Measurements from ENCODE around the gene MYH7. TPM values are rescaled to one million over a fixed set of nuclear protein-coding genes. Genes with fewer than 3 reads are reported as not detected.

MYH7 gene
- total RNA-seq, 4 donors from 2014 or later, result 1,360 to 5,274 (median 3,359) TPM

- H3K36me3 ChIP-seq, result peaks cover 0 to 15% of the 10 kb centered on the region in 2 donors
- H3K4me3 ChIP-seq, result no peak overlapping the region
- H3K9me3 ChIP-seq, result no peaks in the 10 kb centered on the region
- no peaks in the 10 kb centered on the region for H3K27me3 ChIP-seq
- in situ Hi-C loops (cut with MboI; ENCODE audit: low sequenced_read_pairs in 4 of 4) (loop anchor here in 3 of 4 donors (5.0 to 10.0 kb wide), 3 partner anchors 47 to 117 kb away; no protein-coding TSS in a partner anchor), intact Hi-C loops (cut with DNase I; ENCODE audit: low total_unique reads) (no loop called here)
- DNase-seq (peak in 1 of 2 donors; percentile 21), ATAC-seq (no peak)
- H3K4me1 ChIP-seq, result no peaks in the 10 kb centered on the region
- H3K27ac ChIP-seq, result no peak overlapping the region
- TF ChIP-seq POLR2A (IDR thresholded peaks at IDR 0.05), result no peak
- no peak for TF ChIP-seq CTCF (IDR thresholded peaks at IDR 0.05 in 4 of 5, conservative IDR thresholded peaks at IDR 0.05 in 1 of 5)
Observed at GRCh38 chr14:23382276-23382675, 53.2 kb downstream of the MYH7 start.

DNA sequence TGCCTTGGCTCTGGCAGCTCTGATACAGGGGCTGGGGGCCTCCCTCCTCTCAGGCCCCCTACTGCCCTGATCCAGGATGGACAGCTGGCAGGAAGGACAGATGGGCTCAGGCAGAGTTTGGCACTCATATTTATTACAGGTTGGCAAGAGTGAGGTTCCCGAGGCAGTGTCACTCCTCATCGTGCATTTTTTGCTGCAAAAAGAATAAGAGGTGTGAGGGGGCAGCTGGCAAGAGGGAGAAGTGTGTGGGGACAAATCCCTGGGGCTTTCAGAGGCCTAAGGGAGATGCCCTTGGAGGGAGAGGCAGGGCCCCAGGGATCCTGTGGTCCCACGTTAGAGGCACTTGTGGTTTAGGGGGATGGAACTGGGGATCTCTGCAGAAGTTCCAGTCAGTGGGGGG is 53.6 kb downstream of the MYH7 start:
- no peaks in the 10 kb centered on the region for H3K4me1 ChIP-seq
- DNase-seq, result no peak
- H3K9me3 ChIP-seq, result no peaks in the 10 kb centered on the region
- H3K27me3 ChIP-seq, result no peaks in the 10 kb centered on the region
- peaks cover 0 to 15% of the 10 kb centered on the region in 2 donors for H3K36me3 ChIP-seq
- peak overlapping the region in 1 of 4 donors; percentile 18 for H3K27ac ChIP-seq
- intact Hi-C loops (cut with DNase I; ENCODE audit: low total_unique reads) (no loop called here), in situ Hi-C loops (cut with MboI; ENCODE audit: low sequenced_read_pairs in 4 of 4) (loop anchor here in 3 of 4 donors (5.0 to 10.0 kb wide), 3 partner anchors 47 to 117 kb away; no protein-coding TSS in a partner anchor)
- ATAC-seq, result no peak
- TF ChIP-seq CTCF (IDR thresholded peaks at IDR 0.05 in 4 of 5, conservative IDR thresholded peaks at IDR 0.05 in 1 of 5), result no peak
- no peak for TF ChIP-seq POLR2A (IDR thresholded peaks at IDR 0.05)
- no peak overlapping the region for H3K4me3 ChIP-seq

DNA sequence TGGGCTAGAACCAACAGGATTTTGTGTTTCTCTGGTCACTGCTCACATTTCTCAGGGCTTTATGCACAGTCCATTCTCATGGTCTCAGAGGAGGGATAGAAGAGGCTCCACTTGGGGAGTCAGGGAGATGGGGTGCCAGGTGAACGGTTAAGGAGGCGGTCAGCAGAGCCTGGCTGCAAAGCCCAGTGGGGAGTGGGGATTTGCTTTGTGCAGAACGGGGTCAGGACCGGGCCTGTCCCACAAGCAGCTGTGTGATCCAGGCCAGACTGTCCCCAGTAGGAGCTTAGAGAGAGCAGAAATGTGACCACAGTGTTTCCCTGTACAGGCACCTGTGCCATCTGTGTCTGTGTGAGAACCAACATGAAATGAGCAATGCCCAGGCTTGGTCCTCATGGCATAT is 54.5 kb downstream of the MYH7 start:
- no peak for ATAC-seq

GRCh38 chr14:23380197-23380914 is 55.1 kb downstream of the MYH7 start:
- Histone ChIP-seq H3K27me3 (no peaks in the 10 kb centered on the region), H3K27ac (peak overlapping the region in 1 of 4 donors; percentile 39), H3K4me1 (no peaks in the 10 kb centered on the region), H3K36me3 (peaks cover 0 to 15% of the 10 kb centered on the region in 2 donors), H3K4me3 (no peak overlapping the region), H3K9me3 (no peaks in the 10 kb centered on the region)
- no peak for TF ChIP-seq POLR2A (IDR thresholded peaks at IDR 0.05)
- intact Hi-C loops (cut with DNase I; ENCODE audit: low total_unique reads), result loop anchor here (1.0 kb wide), 1 partner anchor 52 kb away; no protein-coding TSS in a partner anchor
- in situ Hi-C loops (cut with MboI; ENCODE audit: low sequenced_read_pairs in 4 of 4), result loop anchor here in 3 of 4 donors (5.0 to 10.0 kb wide), 3 partner anchors 46 to 116 kb away; no protein-coding TSS in a partner anchor
- ATAC-seq, result peak in 1 of 2 donors; percentile 2
- DNase-seq, result peak in 1 of 2 donors; percentile 36

More for the DNA sequence above, 54.5 kb downstream of the MYH7 start:
- Histone ChIP-seq H3K4me3 (no peak overlapping the region), H3K27ac (peak overlapping the region in 1 of 4 donors; percentile 39), H3K4me1 (no peaks in the 10 kb centered on the region), H3K9me3 (no peaks in the 10 kb centered on the region), H3K27me3 (no peaks in the 10 kb centered on the region), H3K36me3 (peaks cover 0 to 15% of the 10 kb centered on the region in 2 donors)
- in situ Hi-C loops (cut with MboI; ENCODE audit: low sequenced_read_pairs in 4 of 4), result loop anchor here in 3 of 4 donors (5.0 to 10.0 kb wide), 3 partner anchors 46 to 116 kb away; no protein-coding TSS in a partner anchor
- no peak for TF ChIP-seq CTCF (IDR thresholded peaks at IDR 0.05 in 4 of 5, conservative IDR thresholded peaks at IDR 0.05 in 1 of 5)
- TF ChIP-seq POLR2A (IDR thresholded peaks at IDR 0.05), result no peak
- DNase-seq, result no peak
- intact Hi-C loops (cut with DNase I; ENCODE audit: low total_unique reads), result loop anchor here (1.0 kb wide), 1 partner anchor 53 kb away; no protein-coding TSS in a partner anchor
